ENCODE data around the gene MRPL42. TPM values are rescaled to one million over a fixed set of nuclear protein-coding genes. Genes with fewer than 3 reads are reported as not detected.

The MRPL42 gene
- total RNA-seq, 1 donor from 2014 or later: 41.4 TPM

- intact Hi-C loops (cut with DNase I): no loop called here
- DNase-seq (ENCODE audit: low spot score): no peak
- peak; percentile 5 for ATAC-seq
Observed at GRCh38 chr12:93442411-93443340, 24.6 kb upstream of the MRPL42 start.

GRCh38 chr12:93443576-93443975 lies 23.7 kb upstream of the MRPL42 start:
- ATAC-seq (no peak), DNase-seq (ENCODE audit: low spot score) (no peak)
- intact Hi-C loops (cut with DNase I): no loop called here

GRCh38 chr12:93447555-93448290 lies 19.6 kb upstream of the MRPL42 start:
- intact Hi-C loops (cut with DNase I): no loop called here
- ATAC-seq: no peak
- DNase-seq (ENCODE audit: low spot score): no peak

GRCh38 chr12:93448796-93449195 lies 18.5 kb upstream of the MRPL42 start:
- no peak for ATAC-seq
- no peak for DNase-seq (ENCODE audit: low spot score)
- intact Hi-C loops (cut with DNase I): no loop called here

- intact Hi-C loops (cut with DNase I): no loop called here
- no peak for ATAC-seq
Observed at GRCh38 chr12:93449277-93449676, 18.0 kb upstream of the MRPL42 start.

GRCh38 chr12:93451423-93452158 lies 15.7 kb upstream of the MRPL42 start:
- intact Hi-C loops (cut with DNase I): no loop called here
- DNase-seq (ENCODE audit: low spot score): no peak
- no peak for ATAC-seq

More at GRCh38 chr12:93449277-93449676, 18.0 kb upstream of the MRPL42 start:
- DNase-seq (ENCODE audit: low spot score): no peak

GRCh38 chr12:93453633-93454032 lies 13.7 kb upstream of the MRPL42 start:
- intact Hi-C loops (cut with DNase I): no loop called here
- DNase-seq (ENCODE audit: low spot score): no peak
- no peak for ATAC-seq

GRCh38 chr12:93456077-93456476 lies 11.2 kb upstream of the MRPL42 start:
- no peak for ATAC-seq
- no peak for DNase-seq (ENCODE audit: low spot score)
- intact Hi-C loops (cut with DNase I): no loop called here

GRCh38 chr12:93459097-93459496 lies 8.2 kb upstream of the MRPL42 start:
- ATAC-seq (no peak), DNase-seq (ENCODE audit: low spot score) (no peak)
- intact Hi-C loops (cut with DNase I): no loop called here

- no peak for ATAC-seq
- intact Hi-C loops (cut with DNase I): no loop called here
- no peak for DNase-seq (ENCODE audit: low spot score)
Observed at GRCh38 chr12:93460003-93460402, 7.3 kb upstream of the MRPL42 start.

- DNase-seq (ENCODE audit: low spot score): no peak
Observed at GRCh38 chr12:93460902-93461301, 6.4 kb upstream of the MRPL42 start.

GRCh38 chr12:93461503-93461902 lies 5.8 kb upstream of the MRPL42 start:
- intact Hi-C loops (cut with DNase I): no loop called here
- ATAC-seq (no peak), DNase-seq (ENCODE audit: low spot score) (no peak)

More at GRCh38 chr12:93460902-93461301, 6.4 kb upstream of the MRPL42 start:
- intact Hi-C loops (cut with DNase I): no loop called here
- ATAC-seq: no peak

GRCh38 chr12:93465841-93466240 lies 1.5 kb upstream of the MRPL42 start:
- intact Hi-C loops (cut with DNase I): no loop called here
- ATAC-seq: no peak
- DNase-seq (ENCODE audit: low spot score): no peak

GRCh38 chr12:93466625-93467350 lies 526 bp upstream of the MRPL42 start:
- ATAC-seq (no peak), DNase-seq (ENCODE audit: low spot score) (no peak)
- intact Hi-C loops (cut with DNase I): no loop called here

- intact Hi-C loops (cut with DNase I): no loop called here
- peak; percentile 5 for ATAC-seq
- DNase-seq (ENCODE audit: low spot score): no peak
Observed at GRCh38 chr12:93468008-93468371, 676 bp downstream of the MRPL42 start.

GRCh38 chr12:93469386-93469785 lies 2.1 kb downstream of the MRPL42 start:
- intact Hi-C loops (cut with DNase I): no loop called here
- DNase-seq (ENCODE audit: low spot score) (no peak), ATAC-seq (no peak)

GRCh38 chr12:93476555-93476954 lies 9.2 kb downstream of the MRPL42 start:
- intact Hi-C loops (cut with DNase I): no loop called here
- no peak for ATAC-seq
- DNase-seq (ENCODE audit: low spot score): no peak

- no peak for DNase-seq (ENCODE audit: low spot score)
- intact Hi-C loops (cut with DNase I): no loop called here
Observed at GRCh38 chr12:93482721-93483120, 15.4 kb downstream of the MRPL42 start.

More at GRCh38 chr12:93482721-93483120, 15.4 kb downstream of the MRPL42 start:
- ATAC-seq: no peak
